Upper lobe of right lung (tissue), 1 donor: ENCODE measurements around the gene NDOR1. TPM values are rescaled to one million over a fixed set of nuclear protein-coding genes. Genes with fewer than 3 reads are reported as not detected.

Source experiments
- ATAC-seq: fragments of 200-7000 bp; cut with Tn5 transposase; one replicate; pipeline ENCODE4 v1.9.1; 2020; ENCODE audit warnings: mild to moderate bottlenecking, moderate library complexity
- DNase-seq: peaks from one replicate; pipeline ENCODE4 v3.0.0-alpha.2; 2020
- H3K27ac ChIP-seq: fragments of 200-600 bp; one replicate; pipeline ENCODE4 v1.8.0; 2022
- H3K27me3 ChIP-seq: fragments of 200-600 bp; one replicate; pipeline ENCODE4 v1.8.0; 2022; ENCODE audit warnings: mild to moderate bottlenecking
- H3K36me3 ChIP-seq: fragments of 200-600 bp; one replicate; pipeline ENCODE4 v1.8.0; 2022
- H3K4me1 ChIP-seq: fragments of 200-600 bp; one replicate; pipeline ENCODE4 v1.8.0; 2022
- H3K4me3 ChIP-seq: fragments of 200-600 bp; one replicate; pipeline ENCODE4 v1.8.0; 2022; ENCODE audit warnings: mild to moderate bottlenecking
- H3K9me3 ChIP-seq: fragments of 200-600 bp; one replicate; pipeline ENCODE4 v1.8.0; 2022
- CTCF ChIP-seq: fragments of 200-600 bp; IDR thresholded peaks from one replicate; pipeline ENCODE4 v1.8.0; 2022; ENCODE audit warnings: antibody characterized with exemption
- intact Hi-C: fragments of 100-400 bp; cut with DNase I; formaldehyde crosslinking; loops from one replicate; pipeline ENCODE4 v1.11.0; 2022
- total RNA-seq: library from RNA; stranded (reverse); fragmentation: NEBNext Ultra II Directional; extraction: Animal tissue kit (Norgen Biotek cat#: 25700); gene quantifications from one replicate; pipeline ENCODE4 v1.2.1, GENCODE V29; 2021
- donor health status: DM: no; HTN: yes; CAD: no; lungs with severe emphysema.

NDOR1 gene
- total RNA-seq, 1 donor from 2014 or later = 16.7 TPM

DNA sequence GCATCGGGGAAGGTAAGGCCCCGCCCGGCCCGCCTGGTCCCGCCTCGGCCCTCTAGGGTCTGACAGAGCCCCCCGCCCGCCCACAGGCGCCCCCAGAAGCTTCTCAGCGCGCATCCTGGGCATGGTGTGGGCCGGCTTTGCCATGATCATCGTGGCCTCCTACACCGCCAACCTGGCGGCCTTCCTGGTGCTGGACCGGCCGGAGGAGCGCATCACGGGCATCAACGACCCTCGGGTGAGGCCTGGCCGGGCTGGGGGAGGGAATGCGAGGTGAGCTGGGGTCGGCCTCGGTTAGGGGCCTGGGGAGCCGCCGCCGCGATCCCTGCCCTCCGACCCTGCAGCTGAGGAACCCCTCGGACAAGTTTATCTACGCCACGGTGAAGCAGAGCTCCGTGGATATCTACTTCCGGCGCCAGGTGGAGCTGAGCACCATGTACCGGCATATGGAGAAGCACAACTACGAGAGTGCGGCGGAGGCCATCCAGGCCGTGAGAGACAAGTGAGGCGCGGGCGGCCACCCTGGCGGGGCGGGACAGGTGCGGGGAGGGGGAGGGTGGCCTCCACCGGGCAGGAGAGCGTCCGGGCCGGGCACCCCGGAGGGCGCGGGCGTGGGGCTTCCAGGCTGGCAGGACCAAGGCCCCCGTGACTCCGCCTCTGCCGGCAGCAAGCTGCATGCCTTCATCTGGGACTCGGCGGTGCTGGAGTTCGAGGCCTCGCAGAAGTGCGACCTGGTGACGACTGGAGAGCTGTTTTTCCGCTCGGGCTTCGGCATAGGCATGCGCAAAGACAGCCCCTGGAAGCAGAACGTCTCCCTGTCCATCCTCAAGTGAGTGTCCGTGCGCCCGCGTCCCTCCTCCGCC is 42.8 kb upstream of the NDOR1 start:
- intact Hi-C loops = no loop called here
- ATAC-seq (peak; percentile 56), DNase-seq (no peak)
- Histone ChIP-seq H3K4me1 (peaks cover 25% of the 10 kb centered on the region), H3K27ac (no peak overlapping the region), H3K4me3 (peak overlapping the region; percentile 40), H3K27me3 (peaks cover 99% of the 10 kb centered on the region), H3K9me3 (no peaks in the 10 kb centered on the region), H3K36me3 (no peaks in the 10 kb centered on the region)
- TF ChIP-seq CTCF = no peak

GRCh38 chr9:137163365-137163715 is 42.2 kb upstream of the NDOR1 start:
- H3K36me3 ChIP-seq = no peaks in the 10 kb centered on the region
- H3K4me3 ChIP-seq = peak overlapping the region; percentile 40
- H3K27me3 ChIP-seq = peaks cover 99% of the 10 kb centered on the region
- ATAC-seq = peak; percentile 42
- H3K27ac ChIP-seq = no peak overlapping the region
- no peak for TF ChIP-seq CTCF
- peaks cover 31% of the 10 kb centered on the region for H3K4me1 ChIP-seq
- intact Hi-C loops = no loop called here
- no peaks in the 10 kb centered on the region for H3K9me3 ChIP-seq
- no peak for DNase-seq

DNA sequence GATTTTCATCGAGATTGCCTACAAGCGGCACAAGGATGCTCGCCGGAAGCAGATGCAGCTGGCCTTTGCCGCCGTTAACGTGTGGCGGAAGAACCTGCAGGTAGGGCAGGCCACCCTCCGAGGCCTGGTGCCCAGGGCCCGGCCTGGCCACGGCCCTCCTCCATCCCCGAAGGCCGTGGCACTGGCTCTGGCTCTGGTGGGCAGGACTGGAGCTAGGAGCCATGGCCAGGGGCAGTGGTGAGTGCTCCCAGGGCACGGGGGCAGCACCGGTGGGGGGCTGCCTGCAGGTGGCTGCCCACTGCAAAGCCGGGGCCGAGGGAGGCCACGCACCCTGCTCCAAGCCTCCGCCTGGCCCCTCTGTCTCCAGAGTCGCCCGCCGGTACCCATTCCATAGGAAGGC is 41.7 kb upstream of the NDOR1 start:
- ATAC-seq = no peak
- peaks cover 30% of the 10 kb centered on the region for H3K4me1 ChIP-seq
- intact Hi-C loops = no loop called here
- H3K36me3 ChIP-seq = no peaks in the 10 kb centered on the region
- DNase-seq = no peak
- H3K9me3 ChIP-seq = no peaks in the 10 kb centered on the region
- no peak overlapping the region for H3K27ac ChIP-seq
- peaks cover 99% of the 10 kb centered on the region for H3K27me3 ChIP-seq
- no peak for TF ChIP-seq CTCF
- no peak overlapping the region for H3K4me3 ChIP-seq

DNA sequence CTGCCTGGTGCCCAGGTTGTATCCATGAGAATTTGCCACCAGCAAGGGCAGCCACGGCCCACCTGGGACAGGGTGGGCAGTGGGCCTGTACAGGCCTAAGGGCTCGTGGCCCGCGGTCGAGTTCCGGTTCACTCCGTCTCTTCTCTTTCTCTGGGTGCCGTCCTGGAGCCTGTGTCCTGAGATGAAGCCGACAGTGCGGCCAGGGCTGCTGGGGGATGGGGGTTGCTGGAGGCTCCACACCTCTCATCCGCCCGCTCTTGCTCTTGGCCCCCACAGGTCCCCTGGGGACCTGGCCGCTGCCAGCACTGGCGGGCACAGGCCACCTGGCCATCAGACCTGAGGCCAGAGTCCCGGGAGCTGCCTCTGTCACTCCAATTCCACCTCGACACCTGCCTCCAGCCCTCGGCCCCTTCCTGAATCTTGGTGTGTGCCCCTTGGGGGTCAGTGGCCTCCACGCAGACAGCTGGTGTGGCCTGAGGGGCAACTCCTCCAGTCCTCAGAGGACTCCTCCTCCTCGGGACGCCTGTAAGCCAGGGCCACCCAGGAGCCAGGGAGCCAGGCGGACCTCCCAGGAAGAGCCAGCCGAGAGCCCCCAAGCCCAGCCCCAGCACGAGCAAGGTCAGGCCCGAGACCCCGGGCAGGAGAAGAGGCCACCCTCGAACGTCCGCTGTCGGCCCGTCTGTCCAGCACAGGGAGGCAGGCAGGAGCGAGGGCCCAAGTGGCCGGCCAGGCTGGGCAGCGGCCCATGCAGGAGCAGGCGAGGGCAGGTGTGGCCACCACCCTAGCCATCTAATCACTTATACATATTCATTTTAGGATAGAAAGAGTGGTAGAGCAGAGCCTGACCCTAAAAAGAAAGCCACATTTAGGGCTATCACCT is 40.9 kb upstream of the NDOR1 start:
- intact Hi-C loops = no loop called here
- DNase-seq (no peak), ATAC-seq (no peak)
- Histone ChIP-seq H3K27ac (no peak overlapping the region), H3K4me3 (no peak overlapping the region), H3K9me3 (no peaks in the 10 kb centered on the region), H3K27me3 (peaks cover 99% of the 10 kb centered on the region), H3K36me3 (no peaks in the 10 kb centered on the region), H3K4me1 (peaks cover 34% of the 10 kb centered on the region)
- TF ChIP-seq CTCF = no peak

GRCh38 chr9:137165250-137165836 is 40.2 kb upstream of the NDOR1 start:
- Histone ChIP-seq H3K4me1 (peaks cover 34% of the 10 kb centered on the region), H3K9me3 (no peaks in the 10 kb centered on the region), H3K4me3 (no peak overlapping the region), H3K36me3 (no peaks in the 10 kb centered on the region), H3K27ac (no peak overlapping the region), H3K27me3 (peaks cover 99% of the 10 kb centered on the region)
- intact Hi-C loops = no loop called here
- no peak for TF ChIP-seq CTCF
- DNase-seq = no peak
- ATAC-seq = no peak
